Adrenal gland (tissue), 5 donors: Measurements from ENCODE around the gene TET2.

Source experiments
- CTCF ChIP-seq, 6 experiments: fragments of 450-650 bp in 4 of 6; fragments of 200-600 bp in 2 of 6; sonication (generic) in 1 of 6; IDR thresholded peaks; 1 replicate in 5 of 6; 2 replicates in 1 of 6; pipeline versions ENCODE4 v1.5.1 to v1.8.0; 2016 to 2021; ENCODE audit warnings: antibody characterized with exemption in 6 of 6, mild to moderate bottlenecking in 2 of 6, moderate library complexity in 1 of 6
- POLR2A ChIP-seq, 2 donors: fragments of 450-650 bp; IDR thresholded peaks; one replicate each; pipeline ENCODE4 v1.6.1; 2017; ENCODE audit warnings: antibody characterized with exemption in 2 of 2, mild to moderate bottlenecking in 2 of 2, moderate library complexity in 1 of 2
- donor health status: DM: no; HTN: no; CAD: no.

DNA sequence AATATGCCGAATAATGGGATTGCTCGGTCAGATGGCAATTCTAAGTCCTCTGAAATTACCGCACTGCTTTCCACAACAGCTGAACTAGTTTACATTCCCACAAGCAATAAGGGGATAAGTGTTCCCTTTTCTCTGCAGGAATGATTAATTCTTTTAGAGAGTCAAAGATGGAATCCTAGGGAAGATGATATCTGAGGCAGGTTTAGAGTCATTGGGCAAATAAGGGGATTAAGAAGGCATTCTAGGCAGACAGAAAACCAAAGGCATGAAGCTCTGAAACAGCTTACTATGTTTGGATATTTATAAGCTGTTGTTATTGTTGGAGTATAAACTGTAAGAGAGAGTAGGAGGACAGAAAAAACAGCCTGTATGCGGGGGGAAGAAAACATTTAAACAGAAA, 85.7 kb downstream of the TET2 start:
- TF ChIP-seq CTCF (IDR thresholded peaks at IDR 0.05) (no peak), POLR2A (IDR thresholded peaks at IDR 0.05) (no peak)
